ENCODE results near the gene THRAP3.

- no peak for TF ChIP-seq CTCF (IDR thresholded peaks at IDR 0.05)
- no peak for TF ChIP-seq POLR2A (IDR thresholded peaks at IDR 0.05)
Measured at GRCh38 chr1:36204347-36204909, 19.8 kb upstream of the THRAP3 start.

All from thyroid gland (tissue), 4 donors.